ENCODE results near the gene BCL2.
A peak's percentile ranks its signal among the peaks of the same experiment; 100 is the strongest.

BCL2 gene

DNA sequence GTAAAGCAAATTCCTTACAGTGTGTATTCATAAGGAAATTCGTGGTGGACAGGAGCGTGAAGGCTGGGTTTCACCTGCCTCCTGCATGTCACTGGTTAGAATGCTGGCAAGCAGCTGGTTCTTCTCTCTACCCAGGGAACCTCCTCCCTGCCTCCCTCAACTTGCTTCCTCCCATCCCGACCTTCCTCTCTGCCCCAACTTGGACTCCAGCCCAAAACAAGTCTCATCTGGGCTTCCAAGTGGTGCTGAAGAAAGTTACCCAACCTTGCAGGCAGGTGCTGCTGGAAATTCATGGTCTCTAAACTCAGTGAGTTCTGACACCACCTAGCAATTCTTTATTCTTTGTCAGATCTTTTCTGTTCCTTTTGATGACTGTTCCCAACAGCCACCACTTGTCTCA is 184.5 kb downstream of the BCL2 start:
- DNase-seq, result no peak

DNA sequence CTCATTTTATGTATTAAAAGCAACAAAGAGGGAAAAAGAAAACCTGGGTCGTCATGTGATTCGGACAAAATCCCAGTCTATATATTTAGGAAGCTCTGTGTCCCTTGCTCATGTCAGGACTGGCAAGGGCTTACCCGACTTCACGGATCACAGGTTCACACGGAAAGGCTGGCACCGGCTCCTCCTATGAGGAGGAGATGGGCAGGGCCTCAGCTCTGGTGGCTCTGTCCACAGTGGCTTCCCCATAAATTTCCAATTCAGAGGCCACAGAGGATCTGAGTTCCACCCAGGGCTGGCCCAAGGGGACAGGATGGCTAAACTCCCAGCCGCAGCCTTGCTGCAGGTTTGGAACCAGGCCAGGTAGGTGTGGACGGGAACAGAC is 186.8 kb downstream of the BCL2 start:
- no peak for DNase-seq

DNA sequence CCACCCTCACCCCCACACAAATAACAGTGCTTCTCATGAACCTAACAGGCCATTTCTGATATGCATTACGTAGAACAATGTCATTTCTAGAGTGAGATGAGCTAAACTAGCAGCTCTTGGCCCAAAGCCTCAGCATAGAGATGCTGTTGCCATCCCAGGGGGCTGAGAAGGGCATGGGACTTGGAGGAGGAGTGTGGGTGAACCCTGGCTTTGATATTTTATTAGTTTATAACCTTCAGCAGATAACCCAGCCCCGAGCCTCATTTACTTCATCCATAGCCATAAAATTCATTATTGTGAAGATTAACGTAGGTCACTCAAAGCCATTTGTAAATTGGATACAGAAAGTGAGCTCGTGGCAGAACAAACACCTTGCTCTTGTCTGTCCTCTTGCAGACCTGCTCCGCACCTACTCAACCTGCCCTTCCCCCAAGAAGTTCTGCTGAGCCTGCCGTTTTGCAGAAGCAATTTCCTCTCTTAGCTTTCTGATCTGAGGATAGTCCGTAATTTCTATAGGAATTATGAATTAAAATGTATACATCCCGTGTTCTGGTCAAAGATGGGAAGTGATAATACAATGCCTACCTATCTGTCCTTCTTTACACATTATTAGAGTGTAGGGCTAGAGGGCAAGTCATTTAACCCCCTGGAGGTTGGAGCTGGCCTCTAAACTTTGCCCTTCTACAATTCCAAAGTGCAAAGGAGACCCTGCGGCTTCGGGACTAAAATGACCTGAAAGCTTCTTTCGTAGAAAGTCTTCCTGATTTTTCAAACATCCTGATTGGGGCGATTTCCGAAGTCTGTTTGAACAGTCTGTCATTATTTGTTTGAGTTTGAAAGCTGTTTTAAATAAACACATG is 187.4 kb downstream of the BCL2 start:
- no peak for DNase-seq

DNA sequence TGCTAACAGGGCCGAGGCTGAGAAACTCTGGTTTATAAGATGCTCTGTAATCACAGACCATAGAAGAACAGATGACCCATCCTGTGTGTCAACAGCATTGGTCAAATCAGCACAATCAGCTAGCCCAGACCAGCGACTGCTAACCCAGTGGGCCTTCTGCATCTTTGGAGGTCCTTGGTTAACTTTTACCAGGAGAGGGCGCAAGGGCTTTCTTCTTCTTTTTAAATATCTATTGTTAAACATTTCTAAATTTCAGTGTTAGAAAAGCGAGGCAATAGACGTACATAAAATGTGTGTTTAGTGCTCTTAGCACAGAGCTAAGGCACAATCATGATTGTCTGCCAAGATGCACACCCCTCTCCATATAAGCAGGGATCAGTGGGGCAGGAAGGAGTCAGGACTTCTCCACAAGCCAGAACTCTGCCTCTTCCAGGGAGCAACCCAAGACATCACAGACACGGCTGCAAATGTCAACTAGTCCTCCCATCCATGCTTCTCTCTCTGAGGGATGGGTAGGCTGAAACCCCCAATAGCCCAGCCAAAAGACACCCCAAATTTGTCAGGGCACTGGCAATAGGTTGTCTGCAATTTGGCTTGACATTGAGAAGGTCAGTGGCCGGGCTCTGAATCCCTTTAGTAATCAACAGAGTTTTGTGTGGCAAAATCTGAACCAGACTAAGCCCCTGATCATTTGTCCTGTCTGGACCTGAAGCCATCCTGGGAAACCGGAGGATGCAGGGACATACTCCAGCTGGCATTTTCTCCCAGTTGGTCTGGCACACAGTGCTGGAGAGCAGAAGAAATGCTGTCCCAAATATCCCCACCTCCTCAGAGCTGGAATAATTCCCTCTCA is 188.2 kb downstream of the BCL2 start:
- DNase-seq, result peak; percentile 60 to 81

DNA sequence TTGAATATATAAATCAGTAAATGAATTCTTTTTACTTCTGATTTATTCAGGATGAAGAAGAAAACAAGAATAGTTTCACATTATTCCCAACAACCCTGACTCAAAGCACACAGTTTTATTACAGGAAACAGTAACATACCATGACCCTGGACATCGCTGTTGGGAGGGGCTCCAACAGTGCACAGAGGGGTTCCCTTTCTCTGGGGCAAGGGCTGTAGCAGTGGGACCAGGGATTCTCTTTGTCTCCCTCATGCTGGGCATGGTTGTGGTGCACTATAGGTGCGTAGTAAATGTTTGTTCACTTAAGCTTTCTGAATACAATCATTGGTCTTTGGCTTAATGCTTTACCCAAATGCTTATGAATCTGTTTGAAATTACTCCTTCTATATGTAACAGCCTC is 189.4 kb downstream of the BCL2 start:
- no peak for DNase-seq

DNA sequence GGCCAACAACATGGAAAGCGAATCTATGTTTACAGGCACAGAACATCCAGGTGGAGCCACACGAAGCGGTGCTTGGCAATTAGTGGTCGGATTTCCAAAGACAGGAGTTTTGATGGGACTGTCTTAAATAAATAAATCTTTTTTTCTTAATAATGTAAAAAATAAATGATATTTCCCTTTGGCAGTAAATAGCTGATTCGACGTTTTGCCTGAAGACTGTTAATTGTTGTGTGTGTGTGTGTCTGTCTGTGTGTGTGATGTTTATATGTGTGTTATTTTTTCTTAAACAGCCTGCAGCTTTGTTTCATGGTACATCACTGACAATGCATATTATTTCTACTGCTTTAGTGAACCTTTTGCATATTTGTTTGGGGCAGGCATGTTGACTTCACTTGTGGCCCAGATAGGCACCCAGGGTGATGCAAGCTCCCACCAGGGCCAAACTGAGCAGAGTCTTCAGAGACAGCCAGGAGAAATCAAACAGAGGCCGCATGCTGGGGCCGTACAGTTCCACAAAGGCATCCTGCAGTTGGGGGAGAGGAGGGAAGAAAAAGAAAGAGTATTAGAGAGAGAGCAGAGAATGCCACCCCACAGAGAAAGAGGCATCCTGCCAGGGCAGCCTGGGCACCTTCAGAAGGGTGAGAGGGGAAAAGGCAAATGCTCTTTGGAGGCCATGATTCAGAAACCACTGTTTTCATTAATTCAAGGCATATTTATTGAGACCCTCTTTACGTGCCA is 191.2 kb downstream of the BCL2 start:
- no peak for DNase-seq

DNA sequence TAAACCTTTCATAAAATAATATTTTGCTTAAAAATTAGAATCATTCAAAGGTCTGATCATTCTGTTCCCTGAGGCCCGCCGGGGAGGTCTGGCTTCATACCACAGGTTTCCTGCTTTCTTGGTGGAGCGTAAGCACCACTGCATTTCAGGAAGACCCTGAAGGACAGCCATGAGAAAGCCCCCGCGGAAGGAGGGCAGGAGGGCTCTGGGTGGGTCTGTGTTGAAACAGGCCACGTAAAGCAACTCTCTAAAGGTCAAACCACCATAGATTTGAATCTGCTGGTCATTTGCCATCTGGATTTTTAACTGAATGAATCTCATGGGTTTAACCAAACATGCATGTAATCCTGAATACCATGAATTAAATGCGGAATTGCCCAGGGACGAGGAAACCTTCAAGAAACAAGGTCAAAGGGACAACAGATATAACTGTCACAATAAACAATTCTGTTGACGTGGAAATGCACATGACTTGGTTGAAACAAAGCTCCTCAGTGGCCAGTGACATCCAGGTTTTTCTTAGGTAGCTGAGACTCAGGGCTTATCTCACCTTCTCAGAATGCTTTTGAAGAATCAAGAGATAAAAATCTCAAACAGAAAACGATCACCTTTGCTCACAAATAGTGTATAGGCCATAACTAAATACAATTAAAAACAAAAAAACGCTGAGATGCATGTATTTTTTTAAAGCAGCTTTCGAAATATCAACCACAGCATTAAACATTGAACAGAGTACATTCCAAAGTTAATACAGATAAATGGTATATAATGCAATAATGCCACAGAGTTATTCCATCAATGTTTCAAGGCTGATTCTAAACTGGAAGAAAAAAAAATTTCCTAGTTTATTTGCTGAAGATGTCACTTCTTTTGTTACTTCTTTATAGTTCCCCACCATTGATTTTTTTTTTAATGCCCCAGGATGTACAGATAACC is 193.2 kb downstream of the BCL2 start:
- no peak for DNase-seq

DNA sequence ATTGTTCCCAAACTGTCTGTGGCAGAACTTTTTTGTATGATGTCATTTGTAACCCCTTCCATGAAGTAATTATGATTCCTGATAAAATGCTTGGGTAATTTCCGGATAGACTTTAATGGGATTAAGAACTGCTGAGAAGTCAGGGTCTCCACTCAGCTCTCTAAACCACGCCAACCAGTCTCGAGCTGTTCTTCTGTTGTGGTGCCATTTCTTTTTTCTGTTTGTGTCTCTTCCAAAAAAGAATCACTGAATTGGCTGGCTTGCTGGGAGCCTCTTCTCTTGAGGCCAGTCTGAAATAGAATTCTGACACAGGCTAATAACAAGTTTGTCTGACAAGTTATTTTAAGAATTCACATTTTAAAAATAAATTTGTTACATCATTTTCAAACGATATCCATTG is 198.9 kb downstream of the BCL2 start:
- DNase-seq, result no peak

DNA sequence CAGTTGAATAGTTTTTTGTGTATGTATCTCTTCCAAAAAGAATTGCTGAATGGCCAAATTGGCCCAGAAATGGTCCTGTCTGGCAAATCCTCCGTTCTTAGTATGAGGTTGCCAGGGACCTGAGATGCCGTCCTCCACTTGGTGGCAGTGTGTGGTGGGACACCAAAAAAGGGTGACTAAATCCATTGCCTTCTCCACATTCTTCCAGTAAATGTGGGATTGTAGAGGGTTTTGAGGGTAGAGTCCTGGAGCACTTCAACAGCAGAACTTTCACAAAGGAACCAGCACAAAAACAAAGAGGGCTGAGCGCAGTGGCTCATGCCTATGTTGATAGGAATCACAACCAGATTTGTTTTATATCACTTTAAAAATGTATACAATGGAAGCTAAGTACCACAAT is 199.9 kb downstream of the BCL2 start:
- DNase-seq, result peak in 1 of 2 donors; percentile 29

DNA sequence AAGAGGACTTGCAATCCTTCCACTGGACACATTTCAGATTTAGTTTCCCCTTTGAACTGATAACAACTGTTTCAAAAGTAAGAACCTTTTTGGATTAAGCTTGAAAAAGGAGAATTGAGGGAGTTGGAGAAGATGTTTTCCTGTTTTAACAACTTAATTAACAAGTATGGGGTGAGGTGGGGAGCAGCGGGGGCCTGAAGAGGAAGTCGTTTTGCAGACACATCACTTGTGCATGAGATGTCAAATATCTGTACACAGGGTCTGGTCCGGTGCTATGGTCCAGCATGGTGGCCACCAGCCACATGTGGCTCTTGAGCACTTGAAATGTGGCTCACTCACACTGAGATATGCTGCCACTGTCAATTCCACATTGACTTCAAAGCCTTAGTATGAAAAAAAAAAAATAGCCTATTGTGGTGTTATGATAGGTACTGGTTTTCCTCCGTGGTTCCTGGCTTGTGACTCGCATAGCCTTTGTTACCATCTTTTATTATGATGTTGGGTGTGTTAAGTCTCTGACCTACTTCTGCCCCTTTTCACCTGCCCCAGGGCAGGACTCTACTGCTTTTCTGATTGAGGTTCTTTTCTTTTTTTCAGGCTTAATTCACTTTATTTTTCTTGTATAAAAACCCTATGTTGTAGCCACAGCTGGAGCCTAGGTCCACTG is 205.5 kb downstream of the BCL2 start:
- DNase-seq, result no peak

DNA sequence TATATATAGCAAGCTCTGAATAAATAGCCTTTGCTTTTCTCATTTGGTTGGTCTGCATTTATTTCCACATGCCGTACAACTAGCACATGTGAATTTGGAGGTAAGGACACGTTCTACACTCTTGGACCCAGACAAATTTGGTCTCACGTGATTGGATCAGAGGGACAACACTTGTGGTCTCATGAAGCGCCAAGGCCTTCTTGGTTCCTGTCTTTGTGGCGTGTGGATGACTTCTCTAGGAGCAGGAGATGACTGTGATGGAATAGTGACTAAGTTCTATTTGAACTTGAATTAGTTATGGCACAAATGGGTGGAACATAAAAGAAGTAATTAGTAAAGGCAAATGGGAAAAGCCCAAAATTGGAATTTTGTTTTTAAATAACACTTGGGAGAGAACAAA is 206.9 kb downstream of the BCL2 start:
- no peak for DNase-seq

DNA sequence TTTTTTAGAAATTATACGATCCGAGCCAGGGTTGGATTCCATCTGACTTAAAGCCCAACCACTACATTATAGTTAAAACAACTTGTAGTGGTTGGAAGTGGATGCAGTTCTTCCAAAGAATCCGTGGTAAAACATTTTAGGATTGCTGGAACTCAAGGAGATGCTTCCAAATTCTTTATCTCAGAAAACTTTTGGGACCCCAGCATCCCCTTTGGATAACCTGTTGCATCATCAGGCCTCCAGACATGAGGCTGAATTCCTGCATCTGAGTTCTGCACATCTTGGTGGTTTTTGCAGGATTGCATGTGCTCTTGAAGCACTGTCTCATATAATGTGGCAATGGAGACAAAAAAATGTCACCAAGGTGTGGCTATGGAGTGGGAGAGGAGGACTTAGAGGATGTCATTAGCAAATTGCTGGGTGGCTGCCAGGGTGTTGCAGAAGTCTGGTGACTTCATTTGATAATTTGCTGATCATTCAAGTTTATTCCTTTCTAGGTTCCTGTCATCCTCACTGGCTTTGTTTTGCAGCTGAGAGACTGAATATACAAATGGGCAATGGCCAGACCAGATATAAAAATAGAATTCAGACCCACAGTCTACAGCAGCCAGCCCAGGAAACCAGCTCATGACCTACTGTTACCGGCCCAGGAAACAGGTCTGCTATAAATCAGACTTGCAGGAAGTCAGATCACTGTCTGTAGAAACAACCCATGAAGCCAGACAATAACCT is 207.7 kb downstream of the BCL2 start:
- DNase-seq, result no peak

DNA sequence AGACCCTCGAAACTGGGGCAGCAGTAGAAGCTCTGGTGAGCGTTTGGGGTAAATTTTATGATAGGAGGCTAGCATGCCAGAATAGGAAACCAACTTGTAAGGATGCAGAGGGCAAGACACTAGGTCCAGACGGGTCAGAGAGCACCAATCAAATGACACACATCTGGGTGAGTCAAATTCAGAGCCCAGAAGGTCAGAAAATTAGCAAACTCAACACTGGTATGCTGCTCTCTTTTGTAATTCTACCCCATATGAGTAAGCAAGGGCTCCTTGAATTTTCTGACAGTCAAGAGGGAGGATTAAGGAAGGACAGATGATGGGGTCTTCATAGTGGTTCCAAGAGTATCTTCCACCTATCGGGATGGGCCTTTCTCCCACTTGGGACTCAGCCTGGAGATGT is 209.8 kb downstream of the BCL2 start:
- DNase-seq, result no peak

DNA sequence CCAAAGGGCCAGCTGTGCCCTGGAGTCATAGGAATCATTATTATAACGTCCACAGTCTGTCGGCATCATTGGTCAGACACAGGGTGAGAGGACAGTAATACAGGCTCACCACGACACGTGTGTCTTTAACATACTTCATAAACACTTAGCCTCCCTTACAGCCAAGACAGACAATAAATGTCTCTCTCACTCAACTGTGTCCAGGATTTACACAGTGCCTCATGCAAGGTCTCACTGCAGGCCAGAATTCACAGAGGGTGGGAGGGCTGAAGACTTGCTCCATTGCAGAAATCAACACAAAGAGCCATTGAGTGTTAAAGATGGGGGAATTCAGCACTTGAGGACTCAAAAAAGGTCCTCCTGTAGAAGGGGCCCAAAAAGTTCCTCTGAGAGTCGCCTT is 210.5 kb downstream of the BCL2 start:
- DNase-seq, result no peak

DNA sequence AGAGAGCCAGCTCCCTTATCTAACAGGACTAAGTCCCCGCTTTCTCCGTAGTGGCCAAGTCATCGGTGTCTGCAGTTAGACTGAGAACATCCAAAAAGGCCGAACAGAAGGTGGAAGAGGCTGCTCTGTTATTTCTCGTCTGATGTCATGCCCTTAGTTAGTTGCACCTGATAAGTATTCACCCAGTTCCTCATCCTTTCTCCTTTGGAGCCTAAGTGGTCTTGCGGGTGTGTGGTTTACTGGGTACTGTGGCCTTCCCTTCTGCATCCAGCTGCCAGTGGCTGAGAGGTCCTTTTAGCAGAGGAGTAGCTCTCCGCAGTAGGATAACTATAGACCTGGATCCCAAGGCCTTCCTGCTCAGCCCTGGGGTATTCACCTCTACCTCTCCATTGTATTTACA is 211.6 kb downstream of the BCL2 start:
- DNase-seq, result no peak

DNA sequence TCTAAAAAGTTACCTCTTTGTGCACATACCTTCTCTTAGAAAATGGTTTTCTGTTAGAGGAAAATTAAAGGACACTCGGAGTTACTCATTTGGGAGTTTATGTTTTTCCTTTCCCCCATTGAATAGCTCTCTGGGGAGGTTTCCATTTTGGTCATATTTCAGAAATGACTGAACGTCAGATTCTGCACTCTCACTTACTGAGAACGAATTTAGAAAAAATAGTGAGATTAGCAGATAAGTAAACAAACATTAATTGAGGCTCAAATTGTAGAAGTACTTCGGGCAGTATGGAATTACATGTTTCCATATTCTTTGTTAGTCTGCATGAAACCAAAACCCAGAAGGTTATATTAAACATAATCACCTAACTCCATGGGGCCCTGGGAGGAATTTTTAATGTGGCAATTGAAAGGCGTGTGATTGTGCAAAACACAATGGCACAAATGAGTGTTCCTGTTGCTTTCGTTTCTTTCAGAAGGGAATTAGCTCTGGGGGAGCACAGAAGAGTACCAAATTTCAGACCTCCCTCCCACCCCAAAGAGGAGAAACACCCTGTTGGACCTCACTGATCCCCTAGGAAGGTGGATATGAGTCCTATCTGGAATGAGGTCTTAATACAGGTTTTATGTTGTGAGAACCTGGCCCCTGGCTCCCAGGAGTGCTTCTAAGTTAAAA is 212.3 kb downstream of the BCL2 start:
- no peak for DNase-seq

DNA sequence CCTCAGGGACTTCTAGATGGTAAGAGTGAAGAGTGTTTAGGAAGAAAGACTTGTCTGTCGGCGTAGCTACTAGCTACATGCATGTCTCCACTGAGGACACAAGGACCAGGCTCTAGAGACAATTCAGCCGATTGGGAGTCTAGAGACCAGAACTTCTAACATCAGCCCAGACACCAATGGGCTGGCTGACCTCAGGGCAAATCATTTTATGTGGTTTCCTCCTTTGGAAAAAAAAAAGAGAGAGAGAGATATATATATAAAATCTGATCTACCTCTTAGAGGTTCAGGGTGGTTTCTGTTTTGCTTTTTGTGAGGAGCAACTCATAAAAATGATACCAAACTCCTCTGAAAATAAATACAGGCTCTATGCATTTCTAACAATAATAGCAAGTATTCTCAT is 212.8 kb downstream of the BCL2 start:
- DNase-seq, result no peak

DNA sequence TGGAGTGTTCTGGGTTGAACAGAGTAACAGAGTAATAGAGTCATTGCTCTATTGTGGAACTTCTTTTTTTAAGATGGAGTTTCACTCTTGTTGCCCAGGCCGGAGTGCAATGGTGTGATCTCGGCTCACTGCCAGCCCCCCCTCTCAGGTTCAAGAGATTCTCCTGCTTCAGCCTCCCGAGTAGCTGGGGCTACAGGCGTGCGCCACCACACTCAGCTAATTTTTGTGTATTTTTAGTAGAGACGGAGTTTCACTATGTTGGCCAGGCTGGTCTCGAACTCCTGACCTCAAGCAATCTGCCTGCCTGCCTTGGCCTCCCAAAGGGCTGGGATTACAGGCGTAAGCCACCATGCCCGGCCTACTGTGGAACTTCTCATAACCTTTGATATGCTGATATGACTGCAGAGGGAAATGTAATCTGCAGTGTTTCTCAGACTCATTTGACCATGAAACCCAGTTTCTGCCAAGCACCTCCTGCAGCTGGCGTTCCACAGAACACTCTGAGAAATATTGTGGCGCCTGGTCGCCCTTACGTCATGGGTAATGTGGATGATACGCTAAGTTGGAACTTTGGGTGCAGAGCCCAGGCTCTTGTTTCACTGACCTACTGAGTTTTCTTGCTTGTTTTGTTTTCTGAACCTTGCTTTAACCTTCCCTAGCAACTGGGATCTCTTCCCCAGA is 213.8 kb downstream of the BCL2 start:
- DNase-seq, result no peak

DNA sequence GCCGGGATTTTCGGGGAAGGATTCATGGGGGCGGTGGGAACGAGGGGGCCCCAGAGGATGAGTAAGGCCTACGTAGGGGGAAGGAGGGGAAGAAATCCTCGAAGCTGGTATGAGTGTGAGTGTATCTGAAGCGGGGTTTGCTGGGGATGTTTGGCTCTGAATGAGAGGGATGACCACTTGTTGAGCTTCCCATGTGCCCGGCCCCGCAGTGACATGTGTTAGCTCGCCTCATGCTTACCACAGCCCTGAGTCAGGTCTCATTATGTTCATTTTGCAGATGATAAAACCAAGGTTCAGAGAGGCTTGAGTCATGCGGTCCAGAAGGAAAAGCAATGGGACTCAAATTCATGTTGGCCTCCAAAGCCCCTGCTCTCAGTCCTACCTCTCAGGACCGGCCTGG is 214.7 kb downstream of the BCL2 start:
- DNase-seq, result no peak
